Parathyroid adenoma (tissue), 2 donors: ENCODE results near the gene FOXI3.

Source experiments
- H2AFZ ChIP-seq: fragments of 300-600 bp; sonication (generic); one replicate; pipeline ENCODE4 v1.7.0; 2017; ENCODE audit warnings: antibody characterized with exemption, mild to moderate bottlenecking
- H3K27ac ChIP-seq: fragments of 300-600 bp; sonication (generic); one replicate; pipeline ENCODE4 v1.7.0; 2017
- H3K27me3 ChIP-seq: fragments of 300-600 bp; sonication (generic); one replicate; pipeline ENCODE4 v1.7.0; 2017; ENCODE audit warnings: low read length; ENCODE audit not compliant: control insufficient read depth, insufficient read depth
- H3K36me3 ChIP-seq: fragments of 300-600 bp; sonication (generic); one replicate; pipeline ENCODE4 v1.7.0; 2017; ENCODE audit warnings: low read length; ENCODE audit not compliant: control insufficient read depth, insufficient read depth
- H3K4me1 ChIP-seq: fragments of 300-600 bp; sonication (generic); one replicate; pipeline ENCODE4 v1.7.0; 2017; ENCODE audit warnings: control low read depth
- H3K4me2 ChIP-seq: fragments of 300-600 bp; sonication (generic); one replicate; pipeline ENCODE4 v1.7.0; 2017; ENCODE audit warnings: low read length
- H3K4me3 ChIP-seq: fragments of 300-600 bp; sonication (generic); one replicate; pipeline ENCODE4 v1.7.0; 2017; ENCODE audit warnings: low read depth, low read length
- H3K79me2 ChIP-seq: fragments of 300-600 bp; sonication (generic); one replicate; pipeline ENCODE4 v1.7.0; 2017; ENCODE audit warnings: control low read depth
- H3K9ac ChIP-seq: fragments of 300-600 bp; sonication (generic); one replicate; pipeline ENCODE4 v1.7.0; 2017; ENCODE audit warnings: mild to moderate bottlenecking
- H3K9me3 ChIP-seq: fragments of 300-600 bp; sonication (generic); one replicate; pipeline ENCODE4 v1.7.0; 2017; ENCODE audit warnings: low read length; ENCODE audit not compliant: control insufficient read depth
- TF ChIP-seq, protein P1 (sequence below): fragments of 300-600 bp; sonication (generic); IDR thresholded peaks from one replicate; pipeline ENCODE4 v1.7.0; 2017; ENCODE audit warnings: antibody characterized with exemption, mild to moderate bottlenecking
- donor health status: primary hyperparathyroidism.

FOXI3 gene

DNA sequence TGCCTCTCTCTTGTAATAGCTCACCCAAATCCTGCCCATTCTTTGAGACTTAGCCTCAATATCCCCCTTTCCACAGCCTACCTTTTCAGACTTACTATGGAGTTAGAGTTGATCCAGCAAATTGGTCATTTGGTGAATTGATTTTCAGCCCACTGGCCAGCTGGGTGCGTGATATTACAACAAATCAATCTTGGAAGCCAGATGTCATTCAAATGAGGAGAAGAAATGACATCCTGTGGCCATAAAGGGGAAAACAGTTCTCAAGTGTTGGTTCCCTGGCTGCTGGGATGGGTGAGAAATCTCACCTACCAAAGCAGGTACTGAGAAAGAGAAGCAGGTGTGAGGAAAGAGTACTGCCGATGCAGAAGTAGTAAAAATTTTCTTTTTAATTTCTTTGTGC lies 36.7 kb upstream of the FOXI3 start:
- TF ChIP-seq, protein P1, sequence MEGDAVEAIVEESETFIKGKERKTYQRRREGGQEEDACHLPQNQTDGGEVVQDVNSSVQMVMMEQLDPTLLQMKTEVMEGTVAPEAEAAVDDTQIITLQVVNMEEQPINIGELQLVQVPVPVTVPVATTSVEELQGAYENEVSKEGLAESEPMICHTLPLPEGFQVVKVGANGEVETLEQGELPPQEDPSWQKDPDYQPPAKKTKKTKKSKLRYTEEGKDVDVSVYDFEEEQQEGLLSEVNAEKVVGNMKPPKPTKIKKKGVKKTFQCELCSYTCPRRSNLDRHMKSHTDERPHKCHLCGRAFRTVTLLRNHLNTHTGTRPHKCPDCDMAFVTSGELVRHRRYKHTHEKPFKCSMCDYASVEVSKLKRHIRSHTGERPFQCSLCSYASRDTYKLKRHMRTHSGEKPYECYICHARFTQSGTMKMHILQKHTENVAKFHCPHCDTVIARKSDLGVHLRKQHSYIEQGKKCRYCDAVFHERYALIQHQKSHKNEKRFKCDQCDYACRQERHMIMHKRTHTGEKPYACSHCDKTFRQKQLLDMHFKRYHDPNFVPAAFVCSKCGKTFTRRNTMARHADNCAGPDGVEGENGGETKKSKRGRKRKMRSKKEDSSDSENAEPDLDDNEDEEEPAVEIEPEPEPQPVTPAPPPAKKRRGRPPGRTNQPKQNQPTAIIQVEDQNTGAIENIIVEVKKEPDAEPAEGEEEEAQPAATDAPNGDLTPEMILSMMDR, result no peak
- Histone ChIP-seq H3K36me3 (no peaks in the 10 kb centered on the region), H2AFZ (no peak overlapping the region), H3K4me1 (no peaks in the 10 kb centered on the region), H3K4me3 (no peak overlapping the region), H3K4me2 (no peak overlapping the region), H3K27me3 (no peaks in the 10 kb centered on the region), H3K27ac (no peak overlapping the region), H3K9ac (no peak overlapping the region), H3K79me2 (no peaks in the 10 kb centered on the region), H3K9me3 (no peaks in the 10 kb centered on the region)

DNA sequence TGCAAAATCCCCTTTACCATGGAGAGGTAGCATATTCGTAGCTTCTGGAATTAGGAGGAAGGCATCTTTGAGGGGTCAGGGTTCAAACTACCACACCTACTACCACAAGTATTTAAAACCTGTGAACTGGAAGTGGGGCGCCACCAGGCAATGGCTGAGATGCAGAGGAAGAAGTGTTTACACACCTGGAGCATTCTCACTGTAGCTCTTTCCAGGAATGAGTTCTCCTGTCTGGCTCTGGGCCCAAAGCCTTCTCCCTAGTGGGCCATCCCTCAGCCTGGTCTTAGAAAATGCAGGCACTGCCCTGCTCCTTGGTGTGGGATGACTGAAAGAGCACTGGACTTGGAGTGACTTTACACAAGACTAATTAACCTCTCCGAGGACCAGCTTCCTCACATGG lies 30.7 kb upstream of the FOXI3 start:
- TF ChIP-seq, protein P1, result no peak
- Histone ChIP-seq H2AFZ (no peak overlapping the region), H3K4me3 (no peak overlapping the region), H3K79me2 (no peaks in the 10 kb centered on the region), H3K27ac (no peak overlapping the region), H3K9me3 (no peaks in the 10 kb centered on the region), H3K27me3 (no peaks in the 10 kb centered on the region), H3K36me3 (no peaks in the 10 kb centered on the region), H3K4me1 (no peaks in the 10 kb centered on the region), H3K4me2 (no peak overlapping the region), H3K9ac (no peak overlapping the region)

DNA sequence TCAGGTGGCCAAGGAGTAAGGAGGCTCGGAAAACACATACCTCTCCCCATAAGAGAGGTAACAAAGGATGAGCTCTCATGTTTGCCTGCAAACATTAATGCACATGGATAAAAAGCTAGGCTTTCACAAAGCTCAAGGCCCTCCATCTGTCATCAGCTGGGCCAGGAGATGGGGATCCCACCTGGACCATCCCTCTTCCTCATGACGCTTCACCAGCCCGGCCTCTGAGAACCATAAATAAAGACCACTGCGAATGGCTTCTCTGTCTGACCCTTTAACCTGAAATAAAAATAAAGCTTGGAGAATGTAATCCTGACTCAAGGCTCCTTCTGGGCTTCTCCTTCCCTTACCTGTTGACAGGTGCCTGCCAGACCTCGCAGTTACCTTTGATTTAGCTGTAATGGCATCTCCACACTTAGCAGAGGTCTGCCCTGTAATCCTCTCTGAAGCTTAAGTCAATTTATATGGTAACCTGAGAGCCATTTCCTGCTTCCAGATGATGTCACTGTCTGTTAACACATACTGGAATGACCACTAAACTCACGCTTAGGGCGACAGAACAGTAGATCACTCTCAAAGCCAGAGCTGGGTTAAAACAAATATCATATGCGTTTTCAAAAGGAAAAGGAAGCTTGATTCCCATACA lies 29.3 kb upstream of the FOXI3 start:
- Histone ChIP-seq H3K4me3 (no peak overlapping the region), H3K27me3 (no peaks in the 10 kb centered on the region), H3K9ac (no peak overlapping the region), H3K27ac (no peak overlapping the region), H3K36me3 (no peaks in the 10 kb centered on the region), H3K9me3 (no peaks in the 10 kb centered on the region), H3K4me2 (no peak overlapping the region), H2AFZ (peak overlapping the region; percentile 33), H3K79me2 (no peaks in the 10 kb centered on the region), H3K4me1 (no peaks in the 10 kb centered on the region)
- TF ChIP-seq, protein P1, result no peak

DNA sequence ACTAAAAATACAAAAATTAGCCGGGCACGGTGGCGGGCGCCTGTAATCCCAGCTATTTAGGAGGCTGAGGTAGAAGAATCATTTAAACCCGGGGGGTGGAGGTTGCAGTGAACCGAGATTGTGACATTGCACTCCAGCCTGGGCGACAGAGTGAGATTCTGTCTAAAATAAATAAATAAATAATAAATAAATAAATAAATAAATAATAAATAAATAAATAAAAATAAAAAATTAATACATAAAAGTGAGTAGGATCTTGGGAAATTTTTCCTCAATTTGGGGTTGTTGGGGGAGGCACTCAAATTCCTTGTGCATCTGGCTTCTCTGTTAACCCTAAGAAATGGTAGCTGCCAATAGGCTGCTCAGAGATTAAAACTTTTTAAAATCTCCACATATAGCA lies 20.3 kb upstream of the FOXI3 start:
- H3K27me3 ChIP-seq, result no peaks in the 10 kb centered on the region

More for the DNA sequence above, 20.3 kb upstream of the FOXI3 start:
- Histone ChIP-seq H3K4me1 (no peaks in the 10 kb centered on the region), H3K79me2 (no peaks in the 10 kb centered on the region), H3K27ac (no peak overlapping the region), H3K4me2 (no peak overlapping the region), H3K9me3 (no peaks in the 10 kb centered on the region), H2AFZ (no peak overlapping the region), H3K4me3 (no peak overlapping the region), H3K9ac (no peak overlapping the region), H3K36me3 (no peaks in the 10 kb centered on the region)
- TF ChIP-seq, protein P1, result no peak
